ENCODE data around the gene AARS2.

GRCh38 chr6:44342489-44342888 is 29.3 kb upstream of the AARS2 start, which contains the start of gene SPATS1:
- no peak for TF ChIP-seq EP300 (IDR thresholded peaks at IDR 0.05)
- no peak for TF ChIP-seq CTCF (IDR thresholded peaks at IDR 0.05)
- TF ChIP-seq POLR2AphosphoS5 (IDR thresholded peaks at IDR 0.05) = no peak
